ENCODE data around the gene KRTAP1-3.

GRCh38 chr17:40993839-40994238 is 40.8 kb downstream of the KRTAP1-3 start, which contains the start of gene KRTAP3-3:
- TF ChIP-seq POLR2A (IDR thresholded peaks at IDR 0.05) (no peak), CTCF (IDR thresholded peaks at IDR 0.05) (no peak)

Measured in heart left ventricle (tissue), 13 donors.